GM20000 (cell line): ENCODE measurements around the gene MED9.

Experiments
- DNase-seq: peaks from one replicate; pipeline ENCODE4 v3.0.0; 2012; ENCODE audit warnings: low spot score
- TF ChIP-seq, protein P1 (sequence below): IDR thresholded peaks from 2 replicates; pipeline ENCODE4 v1.5.1; 2012; ENCODE audit warnings: mild to moderate bottlenecking, control low read depth; ENCODE audit errors: extremely low read depth, missing control alignments

Gene MED9

GRCh38 chr17:17492085-17492484 lies 15.3 kb downstream of the MED9 start:
- TF ChIP-seq, protein P1, sequence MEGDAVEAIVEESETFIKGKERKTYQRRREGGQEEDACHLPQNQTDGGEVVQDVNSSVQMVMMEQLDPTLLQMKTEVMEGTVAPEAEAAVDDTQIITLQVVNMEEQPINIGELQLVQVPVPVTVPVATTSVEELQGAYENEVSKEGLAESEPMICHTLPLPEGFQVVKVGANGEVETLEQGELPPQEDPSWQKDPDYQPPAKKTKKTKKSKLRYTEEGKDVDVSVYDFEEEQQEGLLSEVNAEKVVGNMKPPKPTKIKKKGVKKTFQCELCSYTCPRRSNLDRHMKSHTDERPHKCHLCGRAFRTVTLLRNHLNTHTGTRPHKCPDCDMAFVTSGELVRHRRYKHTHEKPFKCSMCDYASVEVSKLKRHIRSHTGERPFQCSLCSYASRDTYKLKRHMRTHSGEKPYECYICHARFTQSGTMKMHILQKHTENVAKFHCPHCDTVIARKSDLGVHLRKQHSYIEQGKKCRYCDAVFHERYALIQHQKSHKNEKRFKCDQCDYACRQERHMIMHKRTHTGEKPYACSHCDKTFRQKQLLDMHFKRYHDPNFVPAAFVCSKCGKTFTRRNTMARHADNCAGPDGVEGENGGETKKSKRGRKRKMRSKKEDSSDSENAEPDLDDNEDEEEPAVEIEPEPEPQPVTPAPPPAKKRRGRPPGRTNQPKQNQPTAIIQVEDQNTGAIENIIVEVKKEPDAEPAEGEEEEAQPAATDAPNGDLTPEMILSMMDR: no peak
- DNase-seq: no peak

- DNase-seq: no peak
- TF ChIP-seq, protein P1: no peak
Observed at GRCh38 chr17:17492571-17492970, 15.8 kb downstream of the MED9 start.

DNA sequence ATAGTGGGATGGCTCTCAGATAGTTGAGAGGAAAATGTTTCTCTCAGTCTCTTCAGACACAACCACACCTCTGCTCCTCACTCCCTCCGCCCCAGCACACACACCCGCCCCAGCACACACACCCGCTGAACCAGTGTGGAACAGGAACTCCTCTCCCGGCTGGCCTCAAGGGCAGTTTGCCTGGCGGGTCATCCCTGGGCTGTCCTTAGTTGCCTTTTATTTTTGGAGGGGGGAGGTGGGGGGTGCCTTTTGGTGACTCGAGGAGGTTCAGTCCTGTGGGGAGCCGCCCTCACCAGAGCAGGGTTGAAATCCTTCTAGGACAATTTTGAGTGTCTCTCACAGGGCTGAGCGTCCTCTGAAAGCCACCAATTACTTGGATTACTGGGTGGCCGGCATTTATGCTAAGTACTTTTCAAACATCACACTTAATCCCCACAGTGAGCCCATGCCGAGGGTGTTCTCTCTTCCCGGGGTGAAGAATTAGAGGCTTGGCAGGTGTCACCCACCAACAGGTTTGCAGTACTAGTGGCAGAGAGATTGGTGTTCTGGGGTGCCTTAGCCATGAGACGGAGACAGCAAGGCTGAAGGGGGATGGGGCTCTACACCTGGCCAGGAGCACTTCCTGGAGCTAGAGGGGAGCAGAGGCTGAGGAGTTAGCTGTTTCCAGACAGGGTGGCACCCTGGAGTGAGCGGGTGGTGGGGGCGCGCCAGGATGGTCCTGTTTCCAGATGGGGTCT lies 16.6 kb downstream of the MED9 start:
- no peak for DNase-seq
- TF ChIP-seq, protein P1: no peak

GRCh38 chr17:17493986-17494466 lies 17.2 kb downstream of the MED9 start:
- TF ChIP-seq, protein P1: no peak
- no peak for DNase-seq

DNA sequence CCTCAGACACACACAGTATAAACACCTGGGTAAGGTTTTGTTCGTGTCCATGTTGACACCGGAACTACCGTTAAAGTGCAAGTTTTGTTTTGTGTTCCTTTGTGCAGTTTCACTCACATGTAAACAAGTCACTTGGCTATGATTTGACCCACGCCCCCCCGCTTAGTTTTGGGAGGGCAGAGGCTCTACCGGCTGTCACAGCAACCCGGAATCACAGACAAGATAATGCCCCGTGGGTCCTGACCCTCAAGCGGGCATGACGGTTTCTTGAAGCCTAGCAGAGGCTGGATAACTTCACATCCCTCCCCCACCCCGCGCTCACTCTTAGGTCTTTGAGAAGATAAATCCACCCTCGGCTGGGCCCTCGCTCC lies 17.7 kb downstream of the MED9 start:
- no peak for DNase-seq
- TF ChIP-seq, protein P1: no peak

DNA sequence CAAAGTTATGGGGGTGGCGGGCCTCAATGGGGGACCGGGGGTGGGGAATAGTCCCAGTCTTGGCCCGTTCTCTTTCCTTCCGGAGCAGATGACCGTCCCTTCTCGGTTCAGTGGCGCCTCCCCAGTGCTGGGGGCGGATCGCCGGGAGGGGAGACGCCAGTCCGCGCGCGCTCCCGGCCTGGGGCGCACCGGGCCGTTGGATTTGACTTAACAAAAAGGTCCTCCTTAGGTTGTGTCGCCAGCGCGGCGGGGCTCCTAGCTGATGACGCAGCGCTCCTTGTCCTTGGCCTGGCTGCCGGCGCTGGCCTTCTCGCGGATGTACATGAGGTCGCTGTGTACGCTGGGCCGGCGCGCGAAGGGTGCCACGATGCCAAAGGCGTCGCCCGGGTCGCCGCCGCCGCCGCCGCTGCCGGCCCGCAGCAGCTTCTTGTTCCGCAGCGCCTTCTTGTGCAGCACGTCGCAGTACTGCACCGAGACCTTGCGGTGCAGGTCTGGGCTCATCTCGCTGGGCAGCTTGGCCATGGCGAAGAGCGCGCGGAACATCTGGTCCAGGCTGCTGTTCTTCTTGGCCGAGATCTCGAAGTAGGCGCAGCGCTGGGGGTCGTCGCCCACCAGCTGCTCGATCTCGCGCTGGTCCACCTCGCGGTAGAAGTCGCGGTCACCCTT lies 18.2 kb downstream of the MED9 start:
- TF ChIP-seq, protein P1: no peak
- DNase-seq: no peak

DNA sequence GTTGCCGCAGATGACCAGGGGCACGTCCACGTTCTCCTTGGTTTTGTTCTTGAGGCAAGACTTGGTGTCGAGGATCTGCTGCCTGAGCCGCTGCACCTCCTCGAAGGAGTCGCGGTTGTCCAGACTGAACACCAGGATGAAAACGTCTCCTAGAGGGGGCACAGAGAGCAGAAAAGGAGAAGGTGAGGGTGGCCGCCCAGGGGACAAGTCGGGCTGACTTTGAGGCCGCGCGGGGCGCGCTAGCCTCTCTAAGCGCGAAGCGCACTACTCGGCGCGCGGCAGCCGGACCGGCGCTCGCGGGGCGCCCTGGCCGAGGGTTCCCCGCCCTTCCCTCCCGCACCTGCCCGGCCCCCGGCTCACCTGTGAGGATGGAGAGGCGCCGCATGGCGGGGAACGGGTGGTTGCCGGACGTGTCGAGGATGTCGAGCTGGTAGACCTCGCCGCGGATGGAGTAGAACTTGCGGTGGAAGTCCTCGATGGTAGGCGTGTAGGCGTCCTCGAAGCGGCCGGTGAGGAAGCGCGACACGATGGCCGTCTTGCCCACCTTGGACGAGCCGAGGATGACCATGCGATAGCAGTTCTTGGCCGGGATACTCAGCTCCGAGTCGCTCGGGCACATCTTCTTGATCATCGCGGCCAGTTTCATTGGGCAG lies 18.9 kb downstream of the MED9 start:
- peak; percentile 75 for DNase-seq
- TF ChIP-seq, protein P1: no peak
